Adrenal gland (tissue), 5 donors: Measurements from ENCODE around the gene ATP13A2.

Source experiments
- CTCF ChIP-seq, 6 experiments: fragments of 450-650 bp in 4 of 6; fragments of 200-600 bp in 2 of 6; sonication (generic) in 1 of 6; IDR thresholded peaks; 1 replicate in 5 of 6; 2 replicates in 1 of 6; pipeline versions ENCODE4 v1.5.1 to v1.8.0; 2016 to 2021; ENCODE audit warnings: antibody characterized with exemption in 6 of 6, mild to moderate bottlenecking in 2 of 6, moderate library complexity in 1 of 6
- POLR2A ChIP-seq, 2 donors: fragments of 450-650 bp; IDR thresholded peaks; one replicate each; pipeline ENCODE4 v1.6.1; 2017; ENCODE audit warnings: antibody characterized with exemption in 2 of 2, mild to moderate bottlenecking in 2 of 2, moderate library complexity in 1 of 2
- donor health status: DM: no; HTN: no; CAD: no.

- no peak for TF ChIP-seq CTCF (IDR thresholded peaks at IDR 0.05)
- no peak for TF ChIP-seq POLR2A (IDR thresholded peaks at IDR 0.05)
Measured at GRCh38 chr1:17031436-17031835, 19.7 kb upstream of the ATP13A2 start.
